ENCODE data around the gene MRC2. TPM values are rescaled to one million over a fixed set of nuclear protein-coding genes. Genes with fewer than 3 reads are reported as not detected.
"Not testable (repeated sequence)": the region's sequence is repeated elsewhere in the genome, so short reads cannot be mapped to it uniquely, and the experiment has no call there.

Gene MRC2
- total RNA-seq, 1 donor from 2014 or later, result 30.7 TPM

DNA sequence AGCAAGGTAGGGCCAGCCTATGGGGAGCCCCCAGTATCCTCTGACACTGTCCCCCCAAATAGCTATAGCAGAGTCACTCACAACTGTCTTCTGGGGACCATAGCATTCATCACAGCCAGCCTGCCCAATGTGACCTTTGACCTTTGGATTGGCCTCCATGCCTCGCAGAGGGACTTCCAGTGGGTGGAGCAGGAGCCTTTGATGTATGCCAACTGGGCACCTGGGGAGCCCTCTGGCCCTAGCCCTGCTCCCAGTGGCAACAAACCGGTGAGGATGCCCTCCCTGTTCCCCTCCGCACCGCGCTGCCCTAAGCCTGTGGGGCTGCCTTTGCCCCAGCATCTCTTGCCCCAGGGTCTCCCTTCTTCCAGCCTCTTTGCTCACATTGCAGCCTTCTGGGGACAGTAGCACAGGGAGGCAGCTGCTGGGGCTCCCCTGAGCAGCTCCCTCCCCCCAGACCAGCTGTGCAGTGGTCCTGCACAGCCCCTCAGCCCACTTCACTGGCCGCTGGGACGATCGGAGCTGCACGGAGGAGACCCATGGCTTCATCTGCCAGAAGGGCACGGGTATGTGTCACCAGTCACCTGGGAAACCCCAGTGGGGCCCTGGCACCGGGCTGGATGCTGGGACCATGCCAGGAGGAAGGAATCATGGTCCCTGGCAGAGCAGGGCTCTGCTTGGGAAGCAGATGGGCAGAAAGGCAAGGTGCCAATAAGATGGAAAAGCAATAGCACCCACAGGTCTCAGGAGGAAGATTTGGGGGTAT, 61.1 kb downstream of the MRC2 start:
- Mint-ChIP-seq H3K9me3 (no peaks in the 10 kb centered on the region), H3K4me3 (no peak overlapping the region), H3K36me3 (ENCODE audit: low read depth) (peaks cover 3% of the 10 kb centered on the region), H3K4me1 (peaks cover 8% of the 10 kb centered on the region), H3K27me3 (ENCODE audit: low read depth) (no peaks in the 10 kb centered on the region), H3K27ac (ENCODE audit: unreplicated experiment) (no peak overlapping the region)
- TF ChIP-seq, protein P1, sequence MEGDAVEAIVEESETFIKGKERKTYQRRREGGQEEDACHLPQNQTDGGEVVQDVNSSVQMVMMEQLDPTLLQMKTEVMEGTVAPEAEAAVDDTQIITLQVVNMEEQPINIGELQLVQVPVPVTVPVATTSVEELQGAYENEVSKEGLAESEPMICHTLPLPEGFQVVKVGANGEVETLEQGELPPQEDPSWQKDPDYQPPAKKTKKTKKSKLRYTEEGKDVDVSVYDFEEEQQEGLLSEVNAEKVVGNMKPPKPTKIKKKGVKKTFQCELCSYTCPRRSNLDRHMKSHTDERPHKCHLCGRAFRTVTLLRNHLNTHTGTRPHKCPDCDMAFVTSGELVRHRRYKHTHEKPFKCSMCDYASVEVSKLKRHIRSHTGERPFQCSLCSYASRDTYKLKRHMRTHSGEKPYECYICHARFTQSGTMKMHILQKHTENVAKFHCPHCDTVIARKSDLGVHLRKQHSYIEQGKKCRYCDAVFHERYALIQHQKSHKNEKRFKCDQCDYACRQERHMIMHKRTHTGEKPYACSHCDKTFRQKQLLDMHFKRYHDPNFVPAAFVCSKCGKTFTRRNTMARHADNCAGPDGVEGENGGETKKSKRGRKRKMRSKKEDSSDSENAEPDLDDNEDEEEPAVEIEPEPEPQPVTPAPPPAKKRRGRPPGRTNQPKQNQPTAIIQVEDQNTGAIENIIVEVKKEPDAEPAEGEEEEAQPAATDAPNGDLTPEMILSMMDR (conservative IDR thresholded peaks at IDR 0.05), result no peak
- no peak for DNase-seq (ENCODE audit: low read depth, low spot score)

DNA sequence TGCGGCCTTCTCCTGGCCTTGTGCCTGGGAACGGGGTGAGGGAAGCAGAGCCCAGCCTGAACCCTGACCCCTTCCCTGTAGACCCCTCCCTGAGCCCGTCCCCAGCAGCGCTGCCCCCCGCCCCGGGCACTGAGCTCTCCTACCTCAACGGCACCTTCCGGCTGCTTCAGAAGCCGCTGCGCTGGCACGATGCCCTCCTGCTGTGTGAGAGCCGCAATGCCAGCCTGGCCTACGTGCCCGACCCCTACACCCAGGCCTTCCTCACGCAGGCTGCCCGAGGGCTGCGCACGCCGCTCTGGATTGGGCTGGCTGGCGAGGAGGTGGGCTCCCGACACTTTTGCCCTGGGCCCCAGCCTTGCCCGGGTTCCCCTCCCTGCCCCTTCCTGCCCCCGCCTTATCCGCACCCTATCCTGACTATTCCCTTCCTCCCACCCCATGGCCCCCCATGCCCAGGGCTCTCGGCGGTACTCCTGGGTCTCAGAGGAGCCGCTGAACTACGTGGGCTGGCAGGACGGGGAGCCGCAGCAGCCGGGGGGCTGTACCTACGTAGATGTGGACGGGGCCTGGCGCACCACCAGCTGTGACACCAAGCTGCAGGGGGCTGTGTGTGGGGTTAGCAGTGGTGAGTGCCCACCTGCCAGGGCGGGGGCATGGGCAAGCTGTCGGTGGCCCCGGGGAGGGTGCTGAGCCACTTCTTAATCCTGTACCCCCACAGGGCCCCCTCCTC, 62.1 kb downstream of the MRC2 start:
- TF ChIP-seq, protein P1 (conservative IDR thresholded peaks at IDR 0.05), result no peak
- Mint-ChIP-seq H3K27ac (ENCODE audit: unreplicated experiment) (no peak overlapping the region), H3K4me1 (peaks cover 19% of the 10 kb centered on the region), H3K36me3 (ENCODE audit: low read depth) (peaks cover 3% of the 10 kb centered on the region), H3K27me3 (ENCODE audit: low read depth) (no peaks in the 10 kb centered on the region), H3K9me3 (no peaks in the 10 kb centered on the region), H3K4me3 (no peak overlapping the region)
- DNase-seq (ENCODE audit: low read depth, low spot score), result no peak

DNA sequence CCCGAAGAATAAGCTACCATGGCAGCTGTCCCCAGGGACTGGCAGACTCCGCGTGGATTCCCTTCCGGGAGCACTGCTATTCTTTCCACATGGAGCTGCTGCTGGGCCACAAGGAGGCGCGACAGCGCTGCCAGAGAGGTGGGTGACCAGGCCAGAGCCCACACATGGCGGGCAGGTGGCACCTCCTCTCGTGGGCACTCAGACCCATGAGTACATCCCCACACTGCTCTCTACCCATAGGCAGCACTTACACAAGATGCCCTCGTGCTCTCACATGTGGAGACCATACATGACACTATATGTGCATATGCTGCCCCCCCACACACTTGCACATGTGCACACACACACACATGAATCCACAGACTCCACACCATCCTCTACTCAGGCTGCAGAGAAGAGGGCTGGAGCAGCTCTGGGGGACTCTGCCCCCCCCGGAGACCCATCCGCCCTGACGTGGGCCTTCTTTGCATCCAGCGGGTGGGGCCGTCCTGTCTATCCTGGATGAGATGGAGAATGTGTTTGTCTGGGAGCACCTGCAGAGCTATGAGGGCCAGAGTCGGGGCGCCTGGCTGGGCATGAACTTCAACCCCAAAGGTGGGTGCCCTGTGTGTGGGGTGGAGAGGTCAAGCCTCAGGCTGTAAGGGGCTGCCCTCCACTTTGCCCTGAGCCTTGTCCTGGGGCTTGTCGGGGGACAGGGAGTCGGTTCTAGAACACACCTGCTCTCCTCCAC, 62.9 kb downstream of the MRC2 start:
- TF ChIP-seq, protein P1 (conservative IDR thresholded peaks at IDR 0.05), result no peak
- Mint-ChIP-seq H3K4me3 (no peak overlapping the region), H3K9me3 (no peaks in the 10 kb centered on the region), H3K27me3 (ENCODE audit: low read depth) (no peaks in the 10 kb centered on the region), H3K27ac (ENCODE audit: unreplicated experiment) (no peak overlapping the region), H3K4me1 (peaks cover 23% of the 10 kb centered on the region), H3K36me3 (ENCODE audit: low read depth) (peaks cover 3% of the 10 kb centered on the region)
- DNase-seq (ENCODE audit: low read depth, low spot score), result no peak

DNA sequence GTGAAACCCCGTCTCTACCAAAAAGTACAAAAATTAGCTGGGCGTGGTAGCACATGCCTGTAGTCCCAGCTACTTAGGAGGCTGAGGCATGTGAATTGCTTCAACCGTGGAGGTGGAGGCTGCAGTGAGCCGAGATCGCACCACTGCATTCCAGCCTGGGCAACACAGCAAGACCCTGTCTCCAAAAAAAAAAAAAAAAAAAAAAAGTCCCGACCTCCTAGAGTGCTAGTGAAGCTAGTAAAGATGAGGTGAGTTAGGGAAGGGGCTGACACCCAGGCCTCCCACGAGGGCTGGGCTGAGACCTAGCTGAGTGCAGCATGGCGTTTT, 64.1 kb downstream of the MRC2 start:
- not testable (repeated sequence) for H3K36me3 Mint-ChIP-seq (ENCODE audit: low read depth); H3K27me3 Mint-ChIP-seq (ENCODE audit: low read depth); H3K27ac Mint-ChIP-seq (ENCODE audit: unreplicated experiment); H3K4me3 Mint-ChIP-seq; DNase-seq (ENCODE audit: low read depth, low spot score); H3K9me3 Mint-ChIP-seq
- H3K4me1 Mint-ChIP-seq, result peaks cover 23% of the 10 kb centered on the region

DNA sequence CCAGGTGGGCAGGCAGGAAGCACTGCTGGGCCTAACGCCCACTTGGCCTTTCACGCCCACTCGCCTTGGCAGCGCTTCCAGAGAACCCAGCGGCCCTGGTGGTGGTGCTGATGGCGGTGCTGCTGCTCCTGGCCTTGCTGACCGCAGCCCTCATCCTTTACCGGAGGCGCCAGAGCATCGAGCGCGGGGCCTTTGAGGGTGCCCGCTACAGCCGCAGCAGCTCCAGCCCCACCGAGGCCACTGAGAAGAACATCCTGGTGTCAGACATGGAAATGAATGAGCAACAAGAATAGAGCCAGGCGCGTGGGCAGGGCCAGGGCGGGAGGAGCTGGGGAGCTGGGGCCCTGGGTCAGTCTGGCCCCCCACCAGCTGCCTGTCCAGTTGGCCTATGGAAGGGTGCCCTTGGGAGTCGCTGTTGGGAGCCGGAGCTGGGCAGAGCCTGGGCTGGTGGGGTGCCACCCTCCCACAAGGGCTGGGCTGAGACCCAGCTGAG, 64.7 kb downstream of the MRC2 start:
- Mint-ChIP-seq H3K36me3 (ENCODE audit: low read depth) (no peaks in the 10 kb centered on the region), H3K27me3 (ENCODE audit: low read depth) (no peaks in the 10 kb centered on the region), H3K4me1 (peaks cover 23% of the 10 kb centered on the region), H3K27ac (ENCODE audit: unreplicated experiment) (no peak overlapping the region), H3K9me3 (no peaks in the 10 kb centered on the region), H3K4me3 (no peak overlapping the region)
- DNase-seq (ENCODE audit: low read depth, low spot score), result no peak
- TF ChIP-seq, protein P1 (conservative IDR thresholded peaks at IDR 0.05), result no peak
